ENCODE results near the gene P4HA1.
"Not testable (repeated sequence)": the region's sequence is repeated elsewhere in the genome, so short reads cannot be mapped to it uniquely, and the experiment has no call there.

Gene P4HA1

DNA sequence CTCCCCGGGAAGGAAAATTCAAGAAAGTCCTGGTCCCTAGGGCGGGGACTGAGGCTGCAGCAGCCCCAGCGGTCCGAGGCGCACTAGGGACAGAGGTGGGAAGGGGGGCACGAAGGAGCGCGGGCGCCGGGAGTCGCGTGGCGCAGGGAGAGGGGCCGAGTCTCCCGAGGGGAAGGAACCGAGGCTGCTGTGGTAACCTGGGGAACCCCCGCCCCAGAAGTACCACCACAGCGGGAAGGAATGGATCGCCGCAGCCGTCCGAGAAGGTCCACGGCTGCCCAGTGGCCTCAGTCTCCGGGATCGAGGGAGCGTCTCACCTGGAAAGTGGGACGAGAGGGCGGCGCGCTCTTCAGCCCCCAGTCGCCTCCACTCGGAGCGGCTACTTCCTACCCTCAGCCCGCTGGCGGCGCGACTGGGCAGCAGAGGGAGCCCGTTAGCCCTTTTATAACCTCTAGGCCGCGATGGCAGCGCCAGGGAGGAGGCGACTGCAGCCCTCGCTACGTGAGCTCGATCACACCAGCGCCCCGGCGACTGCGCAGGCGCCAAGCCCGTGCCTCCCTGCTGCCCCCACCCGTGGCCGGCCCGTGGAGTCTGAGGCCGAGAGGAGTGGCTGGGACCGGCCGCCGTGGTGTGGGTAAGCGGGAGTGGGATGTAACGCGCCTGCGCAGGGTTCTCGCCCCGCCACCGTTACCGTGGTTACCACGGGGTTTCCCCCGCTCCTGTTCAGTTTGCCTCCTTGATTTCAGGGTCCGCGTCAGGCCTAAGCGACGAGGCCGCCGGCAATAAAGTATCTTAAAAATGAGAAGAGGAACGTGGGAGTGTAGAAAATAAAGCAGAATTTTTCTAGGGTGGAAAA is at the start of gene P4HA1:
TSS of gene P4HA1 (minus strand) at position 418 of the 856 bp plus-strand sequence. CDS start 21,983 bp downstream, outside the sequence.
- peak; percentile 87 for DNase-seq

DNA sequence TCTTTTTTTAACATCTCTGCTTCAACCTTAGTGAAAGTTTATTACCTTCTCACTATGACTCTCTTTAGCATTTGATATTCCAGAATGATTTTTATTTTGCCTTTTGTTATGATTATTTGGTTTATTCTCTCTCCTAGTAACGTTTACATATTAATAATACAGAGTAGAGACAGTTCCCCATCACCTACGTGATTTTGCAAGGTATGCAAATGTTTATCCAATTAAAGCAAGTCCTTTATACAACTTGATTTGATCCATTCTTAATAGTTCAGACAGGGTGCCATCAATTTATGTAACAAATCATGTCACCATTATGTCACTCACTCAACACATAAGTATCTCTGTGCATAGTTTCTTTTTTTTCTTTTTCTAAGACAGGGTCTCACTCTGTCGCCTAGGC is 44.9 kb upstream of the P4HA1 start:
- DNase-seq, result no peak

DNA sequence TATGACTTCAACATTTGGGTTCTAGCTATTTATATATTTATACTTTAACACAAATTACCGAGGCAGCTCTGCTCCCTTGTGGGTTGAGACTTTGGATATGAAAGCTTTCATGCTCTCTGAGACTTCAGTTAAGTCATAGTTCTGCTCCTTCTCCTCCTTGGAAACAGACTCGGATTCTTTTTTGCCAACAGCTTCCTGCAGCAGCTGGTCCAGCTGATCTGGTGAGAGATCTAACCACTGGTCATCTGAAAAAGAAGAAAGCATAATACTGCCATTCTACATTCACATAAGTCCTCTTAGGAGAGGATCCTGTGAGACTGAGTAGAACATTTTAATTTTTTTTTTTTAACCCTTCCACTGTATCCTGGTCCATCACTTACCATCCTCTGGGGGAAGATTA is 42.6 kb upstream of the P4HA1 start:
- no peak for DNase-seq

DNA sequence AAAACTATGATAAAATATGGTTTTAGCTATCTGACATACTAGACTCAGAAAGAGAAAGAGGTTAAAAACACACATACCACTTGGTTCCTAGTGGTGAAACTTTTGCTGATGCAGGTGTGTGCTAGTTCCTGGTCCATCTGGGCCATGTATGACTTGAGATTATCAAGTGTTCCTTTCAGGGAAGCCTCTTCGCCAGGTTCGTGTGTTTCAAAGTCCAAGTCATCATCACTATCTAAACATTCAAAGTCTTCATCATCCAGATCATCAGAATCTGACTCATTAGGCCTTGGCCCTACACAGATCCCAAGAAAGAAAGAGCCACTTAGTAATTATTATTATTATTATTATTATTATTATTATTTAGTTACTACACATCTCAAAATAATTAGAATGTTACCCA is 40.0 kb upstream of the P4HA1 start:
- no peak for DNase-seq

DNA sequence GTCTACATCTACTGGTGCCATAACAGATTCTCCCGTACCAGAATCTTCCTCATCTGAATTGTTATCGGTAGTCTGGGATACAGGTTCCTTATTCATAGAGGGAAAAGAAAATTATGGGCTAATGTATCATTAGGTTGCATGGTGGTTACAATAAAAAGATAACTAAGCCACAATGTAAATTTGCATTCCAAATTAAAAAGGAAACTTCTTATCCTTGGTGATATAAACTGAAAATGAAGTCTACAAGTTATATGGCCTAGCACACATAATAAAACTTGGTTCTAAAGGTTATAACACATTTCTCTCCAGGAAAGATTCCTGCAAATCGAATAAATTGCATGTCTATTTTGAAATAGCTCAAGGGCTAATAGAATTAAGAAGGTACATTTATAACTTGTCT is 38.1 kb upstream of the P4HA1 start:
- no peak for DNase-seq

DNA sequence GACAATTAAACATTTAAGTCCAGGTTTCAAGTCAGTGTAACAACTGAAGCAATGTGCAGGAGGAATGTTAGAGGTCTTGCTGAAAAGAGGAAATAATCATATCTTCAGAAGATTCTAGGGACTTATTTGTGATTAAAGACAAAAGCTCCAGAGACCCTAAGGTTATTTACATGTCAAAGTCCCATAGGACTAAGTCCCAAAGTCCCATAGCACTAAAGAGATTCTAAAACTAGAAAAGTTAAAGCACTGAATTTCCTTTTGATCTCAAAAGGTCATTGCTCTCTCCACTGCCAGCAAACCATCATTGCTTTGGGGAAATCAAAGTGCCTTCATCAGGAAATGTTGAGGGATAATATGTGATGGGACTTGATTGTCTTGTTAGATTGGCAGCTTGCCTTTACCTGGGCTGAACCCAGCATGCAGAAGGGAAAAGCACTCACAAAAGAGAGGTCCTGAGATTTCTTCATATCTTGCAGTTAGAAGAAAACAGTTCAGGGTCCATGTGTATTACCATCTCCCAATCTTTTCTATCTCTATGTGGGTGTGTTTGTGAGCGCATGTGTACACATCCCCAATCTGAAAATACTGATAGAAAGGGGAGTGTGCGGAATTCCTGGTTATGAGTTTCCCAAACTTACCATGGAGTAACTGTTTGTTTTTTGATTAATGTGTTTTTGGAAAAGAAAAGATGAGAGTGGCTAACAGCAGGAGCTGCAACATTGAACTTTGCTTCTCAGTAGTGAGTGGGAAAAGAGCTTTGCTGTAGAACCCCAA is 35.4 kb upstream of the P4HA1 start:
- DNase-seq, result no peak

DNA sequence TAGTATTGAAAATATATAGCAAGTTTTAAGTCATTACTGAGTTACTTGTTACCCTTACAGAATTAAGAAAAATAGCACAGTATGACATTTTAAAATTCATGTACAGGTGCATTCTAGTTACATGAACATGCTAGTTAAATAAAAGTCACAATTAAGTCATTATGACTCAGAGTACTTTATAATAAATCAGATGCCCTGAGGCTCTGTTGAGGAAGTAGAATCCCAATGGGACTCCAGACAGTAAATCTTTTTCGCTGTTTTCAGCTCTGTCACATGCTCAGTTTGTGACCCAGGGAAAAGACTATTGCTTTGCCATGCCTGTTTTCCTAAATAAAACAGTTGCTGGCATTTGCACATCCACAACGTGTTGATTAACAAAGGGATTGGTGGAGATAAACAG is 34.6 kb upstream of the P4HA1 start:
- DNase-seq, result no peak

DNA sequence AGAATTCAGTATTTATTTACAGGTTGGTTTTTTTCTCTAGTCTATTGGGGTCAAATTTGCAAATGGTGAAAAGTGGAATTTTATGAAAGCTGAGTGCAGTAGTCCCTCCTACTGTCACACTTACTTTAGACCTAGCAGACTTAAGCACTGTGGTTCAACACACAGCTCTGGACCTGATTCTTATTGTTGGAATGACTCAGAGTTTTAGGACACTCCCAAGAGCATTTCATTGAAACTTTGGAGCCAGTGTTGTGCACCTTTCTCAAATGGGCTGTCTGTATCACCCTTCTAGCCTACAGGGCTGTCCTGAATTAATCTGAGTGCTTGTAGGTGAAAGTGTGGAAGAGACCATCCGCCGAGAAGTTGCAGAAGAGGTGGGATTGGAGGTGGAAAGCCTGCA is 29.7 kb upstream of the P4HA1 start:
- DNase-seq, result no peak

DNA sequence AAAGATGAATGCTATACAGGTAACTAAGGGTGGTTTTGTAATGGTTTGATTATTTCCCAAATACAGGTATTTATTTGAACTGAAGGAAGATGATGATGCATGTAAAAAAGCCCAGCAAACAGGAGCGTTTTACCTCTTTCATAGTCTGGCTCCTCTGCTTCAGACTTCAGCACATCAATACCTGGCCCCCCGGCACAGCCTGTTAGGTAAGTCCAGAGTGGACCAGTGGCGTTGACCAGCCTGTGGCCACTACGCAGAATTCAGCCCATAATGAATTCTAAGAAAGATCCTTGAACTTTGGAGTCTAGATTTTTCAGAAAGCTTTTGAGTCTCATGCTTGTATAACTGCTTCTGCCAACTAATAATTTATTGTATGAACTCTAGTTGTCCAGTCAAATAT is 23.3 kb upstream of the P4HA1 start:
- DNase-seq, result no peak

DNA sequence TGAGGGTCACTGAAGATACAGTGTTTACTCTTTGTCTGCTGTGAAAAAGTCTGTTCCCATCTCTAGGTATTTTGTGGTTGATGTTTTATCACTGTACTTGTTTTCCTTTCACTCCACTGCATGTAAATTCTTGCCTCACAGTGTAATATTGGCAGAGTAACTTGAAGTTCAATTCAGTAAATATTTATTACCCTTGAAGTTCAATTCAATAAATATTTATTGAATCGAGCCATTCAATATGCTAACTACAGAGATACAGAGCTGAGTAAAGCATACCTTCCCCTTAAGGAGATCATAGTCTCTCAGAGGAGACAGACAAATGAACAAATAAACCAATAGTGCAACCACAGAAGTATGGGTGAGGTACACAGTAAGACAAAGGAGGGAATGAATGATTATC is 22.8 kb upstream of the P4HA1 start:
- DNase-seq, result no peak

DNA sequence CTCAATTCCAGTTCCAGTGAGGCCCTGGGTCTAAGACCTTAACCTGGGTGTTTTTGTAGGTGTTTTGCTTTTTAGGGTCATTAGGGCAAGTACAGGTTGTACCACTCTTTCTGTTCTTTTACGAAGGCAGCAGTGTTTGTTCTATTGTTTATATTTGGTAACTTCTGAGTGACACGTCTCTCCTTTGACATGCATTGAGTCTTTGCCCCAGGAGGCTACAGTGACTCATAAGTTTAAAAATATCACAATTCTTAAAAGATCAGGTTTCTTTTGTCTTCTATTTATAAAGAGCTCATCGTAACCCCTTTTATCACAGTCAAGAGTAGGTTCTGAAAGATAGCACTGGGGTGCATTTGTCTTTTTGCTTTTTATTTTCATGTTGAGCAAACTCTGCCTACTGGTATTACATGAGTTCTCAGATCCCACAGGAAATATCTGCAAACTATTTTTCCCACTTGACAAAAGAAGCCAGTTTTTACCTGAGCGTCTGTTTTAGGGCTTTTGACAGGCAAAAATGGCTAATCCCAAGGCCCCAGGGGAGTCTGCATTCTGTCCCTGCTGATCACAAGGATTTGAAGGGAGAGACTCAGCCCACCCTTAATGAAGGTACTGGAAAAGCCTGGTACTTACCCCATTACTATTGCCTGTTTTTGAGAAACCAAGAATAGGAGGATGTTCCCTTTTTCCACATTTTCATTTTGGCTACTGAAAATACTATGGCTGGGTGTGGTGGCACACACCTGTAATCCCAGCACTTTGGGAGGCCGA is 21.5 kb upstream of the P4HA1 start:
- peak; percentile 12 for DNase-seq

DNA sequence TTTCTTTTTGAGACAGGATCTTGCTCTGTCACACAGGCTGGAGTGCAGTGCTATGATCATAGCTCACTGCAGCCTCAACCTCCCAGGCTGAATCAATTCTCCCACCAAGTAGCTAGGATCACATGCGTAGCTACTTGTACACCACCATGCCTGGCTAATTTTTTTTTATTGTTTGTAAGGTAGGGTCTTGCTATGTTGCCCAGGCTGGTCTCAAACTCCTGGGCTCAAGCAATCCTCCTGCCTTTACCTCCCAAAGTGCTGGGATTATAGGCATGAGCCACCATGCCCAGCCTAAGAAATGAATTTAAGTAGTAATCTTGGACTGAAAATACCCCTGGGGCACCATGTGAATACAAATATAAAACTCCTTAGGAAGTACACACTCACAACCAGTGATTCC is 19.4 kb upstream of the P4HA1 start:
- DNase-seq, result no peak

DNA sequence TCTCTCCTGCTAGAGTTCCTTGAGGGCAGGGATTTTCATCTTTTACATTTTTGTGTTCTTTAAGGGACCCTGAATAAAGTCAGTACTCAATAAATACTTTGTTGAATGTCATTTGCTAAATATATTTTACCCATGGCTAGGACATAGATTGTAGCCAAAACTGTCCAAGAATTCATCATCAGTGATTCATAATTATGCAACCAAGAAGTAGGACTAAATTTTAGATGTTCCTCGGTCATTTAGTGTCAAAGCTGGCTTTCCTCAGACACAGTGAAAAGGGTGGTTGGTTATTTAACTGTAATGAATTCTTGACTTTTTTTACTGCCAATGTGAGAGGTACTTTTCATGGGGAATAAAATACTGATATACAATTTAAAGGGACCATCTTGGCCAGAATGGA is 16.9 kb upstream of the P4HA1 start:
- no peak for DNase-seq

DNA sequence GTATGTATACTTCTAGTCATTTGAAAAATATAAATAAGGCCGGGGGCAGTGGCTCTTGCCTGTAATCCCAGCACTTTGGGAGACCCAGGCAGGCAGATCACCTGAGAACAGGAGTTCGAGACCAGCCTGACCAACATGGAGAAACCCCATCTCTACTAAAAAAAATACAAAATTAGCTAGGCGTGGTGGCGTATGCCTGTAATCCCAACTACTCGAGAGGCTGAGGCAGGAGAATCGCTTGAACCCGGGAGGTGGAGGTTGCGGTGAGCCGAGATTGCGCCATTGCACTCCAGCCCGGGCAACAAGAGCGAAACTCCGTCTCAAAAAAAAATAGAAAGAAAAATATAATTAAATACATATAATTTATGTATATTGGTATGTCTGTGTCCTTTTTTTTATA is 15.4 kb upstream of the P4HA1 start:
- DNase-seq, result not testable (repeated sequence)

DNA sequence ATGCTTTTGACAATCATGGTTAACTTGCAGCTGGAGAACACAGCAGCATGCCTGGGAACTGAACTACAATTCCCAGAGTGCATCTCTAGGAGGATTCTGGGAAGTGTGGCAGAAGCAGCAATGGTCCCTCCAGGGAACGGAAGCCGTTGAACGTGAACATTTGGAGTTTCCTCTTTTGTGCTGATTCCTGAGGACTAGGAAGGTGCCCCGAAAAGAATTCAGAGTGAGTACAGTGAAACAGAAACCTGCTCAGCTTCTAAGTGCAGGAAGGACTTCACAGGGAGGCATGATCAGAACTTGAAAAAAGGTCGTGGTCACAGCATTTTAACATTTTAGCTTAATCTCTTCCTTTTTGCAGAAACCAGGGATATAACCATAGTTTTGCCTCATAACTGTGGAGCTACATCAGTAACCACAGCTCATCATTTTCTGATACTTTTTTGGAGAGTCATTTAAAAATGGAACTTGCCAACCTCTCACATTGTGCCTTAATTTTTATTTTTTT is 13.7 kb upstream of the P4HA1 start, which contains the start of gene NUDT13:
TSS of gene NUDT13 (plus strand) at position 111 of the 505 bp plus-strand sequence. CDS start 3,911 bp downstream, outside the sequence.
- peak; percentile 2 for DNase-seq

DNA sequence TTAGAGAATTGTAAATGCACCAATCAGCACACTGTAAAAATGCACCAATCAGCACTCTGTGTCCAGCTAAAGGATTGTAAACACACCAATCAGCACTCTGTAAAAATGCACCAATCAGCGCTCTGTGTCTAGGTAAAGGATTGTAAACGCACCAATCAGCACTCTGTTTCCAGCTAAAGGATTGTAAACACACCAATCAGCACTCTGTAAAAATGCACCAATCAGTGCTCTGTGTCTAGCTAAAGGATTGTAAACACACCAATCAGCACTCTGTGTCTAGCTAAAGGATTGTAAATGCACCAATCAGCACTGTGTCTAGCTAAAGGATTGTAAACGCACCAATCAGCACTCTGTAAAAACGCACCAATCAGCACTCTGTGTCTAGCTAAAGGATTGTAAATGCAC is 12.6 kb upstream of the P4HA1 start:
- DNase-seq, result not testable (repeated sequence)

DNA sequence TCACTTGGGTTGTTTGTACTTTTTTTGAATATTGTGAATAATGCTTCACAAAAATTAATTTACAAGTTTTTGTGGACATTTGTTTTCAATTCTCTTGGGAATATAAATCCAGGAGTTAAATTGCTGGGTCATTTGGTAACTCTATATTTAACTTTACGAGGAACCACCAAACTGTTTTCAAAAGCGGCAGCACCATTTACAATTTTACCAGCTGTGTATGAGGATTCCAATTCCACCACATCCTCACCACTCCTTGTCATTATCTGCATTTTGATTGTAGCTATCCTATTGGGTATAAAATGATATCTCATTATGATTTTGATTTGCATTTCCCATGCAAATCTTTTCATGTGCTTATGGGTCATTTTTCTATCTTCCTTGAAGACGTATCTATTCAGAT is 9.6 kb upstream of the P4HA1 start:
- DNase-seq, result no peak

DNA sequence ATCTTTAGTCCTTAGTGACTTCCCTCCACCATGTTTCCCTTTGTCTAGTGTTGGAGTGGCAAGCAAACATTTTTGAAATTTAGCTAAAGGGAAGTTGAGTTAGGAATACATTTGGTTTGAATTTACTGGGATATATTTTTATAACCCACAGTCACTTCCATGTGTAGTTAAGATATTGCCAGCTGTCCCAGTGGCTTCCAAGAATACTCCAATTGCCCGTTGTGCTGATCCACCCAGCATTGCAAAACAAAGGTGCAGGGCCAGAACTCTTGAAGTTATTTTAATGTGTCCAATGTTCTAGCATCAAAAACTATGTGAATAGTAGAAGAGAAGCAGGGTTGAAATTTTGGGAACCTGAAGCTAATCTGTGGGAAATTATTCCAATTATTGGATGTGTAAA is 2.5 kb upstream of the P4HA1 start:
- no peak for DNase-seq

DNA sequence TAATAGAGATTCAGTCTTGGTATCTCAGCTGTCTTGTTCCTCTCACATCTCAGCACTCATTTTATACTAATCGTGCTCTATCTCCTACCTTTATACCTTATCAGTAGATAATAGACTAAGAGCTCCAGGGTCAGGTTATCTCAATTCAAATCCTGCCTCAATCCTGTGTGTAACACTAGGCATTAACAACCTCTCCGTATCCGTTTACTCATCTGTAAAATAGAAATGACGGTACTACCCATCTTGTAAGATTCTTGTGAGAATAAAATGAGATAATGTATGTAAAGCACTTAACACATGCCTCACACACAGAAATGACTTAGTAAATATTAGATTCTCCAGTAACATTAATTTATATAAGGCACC is 622 bp upstream of the P4HA1 start:
- no peak for DNase-seq

DNA sequence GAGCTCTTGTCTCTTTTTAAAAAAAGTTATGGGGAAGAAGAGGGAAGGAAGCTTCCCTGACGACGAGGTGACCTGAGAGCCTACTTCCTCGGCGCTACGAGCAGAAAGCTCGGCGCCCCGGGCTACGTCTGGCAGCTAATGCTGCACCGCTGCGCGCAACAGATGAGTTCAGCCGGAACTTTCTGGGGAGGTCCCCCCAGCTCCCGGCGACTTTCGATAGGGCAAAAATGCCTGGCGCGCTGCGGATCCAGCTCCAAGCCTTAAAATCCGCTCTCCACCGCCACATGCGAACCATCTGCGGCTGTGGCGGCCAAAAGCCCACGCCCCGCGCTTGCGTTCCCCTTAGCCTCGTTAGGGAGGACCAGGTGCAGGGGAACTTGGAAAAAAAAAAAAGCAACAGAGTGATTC is 621 bp downstream of the P4HA1 start:
- DNase-seq, result peak; percentile 50

DNA sequence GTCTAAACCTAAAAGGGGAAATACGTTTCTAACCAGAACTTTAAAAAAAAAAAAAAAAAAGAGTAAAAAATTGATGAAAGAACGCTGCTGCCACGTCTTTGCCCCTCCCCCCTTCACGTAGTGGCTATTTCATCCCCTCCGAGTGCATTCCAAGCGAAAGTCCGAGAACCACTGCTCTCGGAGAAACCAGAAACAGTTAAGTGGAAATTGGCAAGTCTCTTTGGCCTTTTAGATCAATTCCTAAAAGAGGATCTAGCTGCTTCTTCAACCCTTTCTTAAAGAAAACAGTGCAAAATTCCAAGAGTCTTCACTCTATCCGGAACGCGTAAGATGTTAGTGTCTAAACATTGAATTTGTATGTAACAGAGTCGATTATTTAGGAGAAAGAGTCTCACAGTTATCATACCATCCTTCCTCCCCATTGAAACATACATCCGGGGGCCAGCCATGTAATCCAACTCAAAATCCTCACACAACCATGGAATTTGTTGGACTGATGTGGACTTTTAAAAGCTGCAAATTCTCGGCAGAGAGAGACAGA is 1.1 kb downstream of the P4HA1 start:
- DNase-seq, result peak; percentile 27

DNA sequence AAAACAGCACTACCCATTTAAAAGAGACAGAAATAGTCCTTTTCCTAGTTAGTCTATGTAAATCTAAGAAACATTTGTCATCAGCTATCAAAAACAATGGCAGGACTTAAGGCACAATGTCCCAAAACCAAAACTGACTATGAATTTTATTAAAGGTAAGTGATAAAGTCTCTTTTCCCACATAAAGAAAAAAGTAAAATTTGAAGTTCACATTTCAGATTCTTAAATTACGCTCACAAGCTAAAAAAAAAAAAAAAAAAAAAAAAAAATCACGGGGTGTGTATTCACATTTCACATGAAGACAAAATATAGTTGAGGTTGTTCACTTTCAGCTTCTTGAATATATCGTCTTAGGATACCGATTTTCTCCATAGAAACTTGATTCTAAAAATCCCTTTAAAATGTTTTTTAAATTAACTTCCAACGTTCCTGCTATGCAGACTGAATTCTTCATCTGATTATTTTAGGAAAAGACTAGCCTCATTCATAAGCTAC is 1.6 kb downstream of the P4HA1 start:
- no peak for DNase-seq

Data from NCI-H2171 treated with DMSO at 0.1 percent for 48 hours (cell line).